ENCODE measurements around the gene HACD2. TPM values are rescaled to one million over a fixed set of nuclear protein-coding genes. Genes with fewer than 3 reads are reported as not detected.

HACD2 gene
- polyA plus RNA-seq, 3 donors, result 12.9 to 17.1 (median 15.1) TPM

- Histone ChIP-seq H3K27me3 (ENCODE audit: control insufficient read depth in 2 of 2, insufficient read depth in 2 of 2, low read length in 2 of 2) (no peaks in the 10 kb centered on the region), H3K4me1 (ENCODE audit: control insufficient read depth in 1 of 2, insufficient read depth in 2 of 2, low read length in 2 of 2) (no peaks in the 10 kb centered on the region), H3K4me2 (replicated peaks; ENCODE audit: extremely low read depth, low read length, poor library complexity, severe bottlenecking) (no peak overlapping the region), H4K20me1 (ENCODE audit: insufficient read depth, low read length) (no peaks in the 10 kb centered on the region), H3K27ac (ENCODE audit: low read depth in 1 of 2, low read length in 2 of 2) (no peak overlapping the region), H3K9me3 (replicated peaks in 1 of 2; ENCODE audit: control insufficient read depth in 1 of 2, insufficient read depth in 1 of 2, low read length in 2 of 2) (no peaks in the 10 kb centered on the region), H3K36me3 (replicated peaks in 1 of 2; ENCODE audit: control insufficient read depth in 1 of 2, insufficient read depth in 2 of 2, low read length in 2 of 2) (peaks cover 3 to 13% of the 10 kb centered on the region in 2 donors), H3K4me3 (replicated peaks in 1 of 3; ENCODE audit: low read depth in 2 of 3, low read length in 3 of 3) (no peak overlapping the region), H3K9ac (ENCODE audit: insufficient read depth, low read length, poor library complexity, severe bottlenecking) (no peak overlapping the region), H2AFZ (ENCODE audit: insufficient read depth, low read depth, low read length, poor library complexity, severe bottlenecking) (no peak overlapping the region), H3K79me2 (ENCODE audit: insufficient read depth, low read length) (no peaks in the 10 kb centered on the region)
- H3K36me3 Mint-ChIP-seq, result peaks cover 11 to 12% of the 10 kb centered on the region in 2 donors
- no peak for DNase-seq
- TF ChIP-seq CTCF (IDR thresholded peaks at IDR 0.05), result no peak
- H3K27me3 Mint-ChIP-seq (ENCODE audit: low read depth in 3 of 3), result peaks cover 4 to 17% (median 6%) of the 10 kb centered on the region in 3 donors
- H3K9me3 Mint-ChIP-seq, result peaks cover 0 to 3% (median 0%) of the 10 kb centered on the region in 7 donors
- no peaks in the 10 kb centered on the region for H3K4me1 Mint-ChIP-seq
- no peak overlapping the region for H3K4me3 Mint-ChIP-seq
- intact Hi-C loops (cut with micrococcal nuclease), result no loop called here
- WGBS (ENCODE audit: insufficient coverage), result 100% methylated on average over 2 of the region's 7 CpGs
- H3K27ac Mint-ChIP-seq, result no peak overlapping the region
Observed at GRCh38 chr3:123486460-123486859, 98.4 kb downstream of the HACD2 start.

GRCh38 chr3:123485551-123485950 lies 99.3 kb downstream of the HACD2 start:
- H3K4me1 Mint-ChIP-seq, result peaks cover 3% of the 10 kb centered on the region
- intact Hi-C loops (cut with micrococcal nuclease), result no loop called here
- H3K36me3 ChIP-seq (replicated peaks in 1 of 2; ENCODE audit: control insufficient read depth in 1 of 2, insufficient read depth in 2 of 2, low read length in 2 of 2), result peaks cover 1 to 4% of the 10 kb centered on the region in 2 donors

More at GRCh38 chr3:123485551-123485950, 99.3 kb downstream of the HACD2 start:
- Histone ChIP-seq H3K9ac (ENCODE audit: insufficient read depth, low read length, poor library complexity, severe bottlenecking) (no peak overlapping the region), H4K20me1 (ENCODE audit: insufficient read depth, low read length) (no peaks in the 10 kb centered on the region), H3K4me3 (replicated peaks in 1 of 3; ENCODE audit: low read depth in 2 of 3, low read length in 3 of 3) (no peak overlapping the region), H3K79me2 (ENCODE audit: insufficient read depth, low read length) (no peaks in the 10 kb centered on the region), H3K27me3 (ENCODE audit: control insufficient read depth in 2 of 2, insufficient read depth in 2 of 2, low read length in 2 of 2) (no peaks in the 10 kb centered on the region), H3K27ac (ENCODE audit: low read depth in 1 of 2, low read length in 2 of 2) (no peak overlapping the region), H3K4me1 (ENCODE audit: control insufficient read depth in 1 of 2, insufficient read depth in 2 of 2, low read length in 2 of 2) (no peaks in the 10 kb centered on the region), H3K4me2 (replicated peaks; ENCODE audit: extremely low read depth, low read length, poor library complexity, severe bottlenecking) (no peak overlapping the region), H2AFZ (ENCODE audit: insufficient read depth, low read depth, low read length, poor library complexity, severe bottlenecking) (no peak overlapping the region), H3K9me3 (replicated peaks in 1 of 2; ENCODE audit: control insufficient read depth in 1 of 2, insufficient read depth in 1 of 2, low read length in 2 of 2) (no peaks in the 10 kb centered on the region)
- TF ChIP-seq CTCF (IDR thresholded peaks at IDR 0.05), result no peak
- H3K9me3 Mint-ChIP-seq, result peaks cover 0 to 3% (median 0%) of the 10 kb centered on the region in 7 donors
- no peak overlapping the region for H3K4me3 Mint-ChIP-seq
- DNase-seq, result no peak
- H3K27me3 Mint-ChIP-seq (ENCODE audit: low read depth in 3 of 3), result peaks cover 4 to 17% (median 6%) of the 10 kb centered on the region in 3 donors
- peaks cover 3% of the 10 kb centered on the region in 2 donors for H3K36me3 Mint-ChIP-seq
- H3K27ac Mint-ChIP-seq, result no peak overlapping the region
- WGBS (ENCODE audit: insufficient coverage), result 91% methylated on average over 3 of the region's 4 CpGs

Measured in CD14-positive monocyte (primary cell).